ENCODE data around the gene BRIP1.

- no peak for TF ChIP-seq POLR2A (IDR thresholded peaks at IDR 0.05; ENCODE audit: low read length)
- no peak for TF ChIP-seq USF2 (IDR thresholded peaks at IDR 0.05)
- TF ChIP-seq RFX5 (IDR thresholded peaks at IDR 0.05) = no peak
- no peak for TF ChIP-seq CTCF (IDR thresholded peaks at IDR 0.05)
- no peak for TF ChIP-seq CHD4 (IDR thresholded peaks at IDR 0.05; ENCODE audit: borderline replicate concordance)
- no peak for TF ChIP-seq EP300 (IDR thresholded peaks at IDR 0.05)
- no peak for TF ChIP-seq MAZ (IDR thresholded peaks at IDR 0.05; ENCODE audit: borderline replicate concordance, low read depth, low read length)
- no peak for TF ChIP-seq RAD21 (conservative IDR thresholded peaks at IDR 0.05 in 1 of 2, IDR thresholded peaks at IDR 0.05 in 1 of 2)
- no peak for TF ChIP-seq REST (IDR thresholded peaks at IDR 0.05)
These were observed 106.8 kb downstream of the BRIP1 start for GRCh38 chr17:61756561-61756960.
